WTC11 (cell line): ENCODE data around the gene MAMLD1. TPM values are rescaled to one million over a fixed set of nuclear protein-coding genes. Genes with fewer than 3 reads are reported as not detected.

Experiments used
- ATAC-seq: fragments of 200-7000 bp; cut with Tn5 transposase; 2 replicates; pipeline ENCODE4 v1.10.0; 2021; ENCODE audit warnings: mild to moderate bottlenecking, moderate library complexity
- CTCF ChIA-PET: fragments of 300-600 bp; sonication (Branson Sonifier 250); formaldehyde crosslinking; loops from one replicate; lab custom pipeline; 2021; ENCODE audit warnings: antibody characterized with exemption; lab: Charles Lee
- POLR2A ChIA-PET: fragments of 350-600 bp; sonication (Branson Sonifier 250); formaldehyde crosslinking; loops from one replicate; lab custom pipeline; 2021; ENCODE audit warnings: antibody characterized with exemption; lab: Charles Lee
- DNase-seq: peaks from one replicate; pipeline ENCODE4 v3.0.0; 2021; ENCODE audit warnings: low spot score
- H3K27ac Mint-ChIP-seq: 2 replicates; pipeline ENCODE4 v1.8.0; 2021; ENCODE audit warnings: mixed read lengths
- H3K27me3 Mint-ChIP-seq: 2 replicates; pipeline ENCODE4 v1.8.0; 2021; ENCODE audit warnings: low read depth, mild to moderate bottlenecking, moderate library complexity, mixed read lengths
- H3K36me3 Mint-ChIP-seq: 2 replicates; pipeline ENCODE4 v1.8.0; 2021; ENCODE audit warnings: mixed read lengths
- H3K4me1 Mint-ChIP-seq: 2 replicates; pipeline ENCODE4 v1.8.0; 2022; ENCODE audit warnings: mixed read lengths
- H3K4me3 Mint-ChIP-seq: 2 replicates; pipeline ENCODE4 v1.8.0; 2021; ENCODE audit warnings: mild to moderate bottlenecking, moderate library complexity, mixed read lengths
- H3K9me3 Mint-ChIP-seq: 2 replicates; pipeline ENCODE4 v1.8.0; 2021; ENCODE audit warnings: mixed read lengths
- AFF4 ChIP-seq: sonication (generic); formaldehyde crosslinking; IDR thresholded peaks from 2 replicates; pipeline ENCODE4 v1.8.1; 2023; ENCODE audit warnings: mild to moderate bottlenecking, missing genetic modification reagents, borderline replicate concordance
- AR ChIP-seq: fragments of 250-450 bp; sonication (Bioruptor Pico); IDR thresholded peaks from 2 replicates; pipeline ENCODE4 v1.9.0; 2021; ENCODE audit warnings: mild to moderate bottlenecking
- ATF2 ChIP-seq: sonication (generic); formaldehyde crosslinking; IDR thresholded peaks from 2 replicates; pipeline ENCODE4 v1.8.1; 2022; ENCODE audit warnings: low read depth, missing genetic modification reagents, borderline replicate concordance
- E2F5 ChIP-seq: sonication (generic); formaldehyde crosslinking; IDR thresholded peaks from 2 replicates; pipeline ENCODE4 v1.8.1; 2022; ENCODE audit warnings: mild to moderate bottlenecking, moderate library complexity, missing genetic modification reagents
- FOXP1 ChIP-seq: sonication (generic); formaldehyde crosslinking; IDR thresholded peaks from 2 replicates; pipeline ENCODE4 v1.8.0; 2022; ENCODE audit warnings: missing genetic modification reagents, mild to moderate bottlenecking, moderate library complexity, borderline replicate concordance
- GTF2I ChIP-seq: fragments of 250-450 bp; sonication (Bioruptor Pico); conservative IDR thresholded peaks from 2 replicates; pipeline ENCODE4 v1.4.0; 2021; ENCODE audit warnings: mild to moderate bottlenecking
- IRF1 ChIP-seq: sonication (generic); formaldehyde crosslinking; IDR thresholded peaks from 2 replicates; pipeline ENCODE4 v1.8.0; 2023; ENCODE audit warnings: missing genetic modification reagents
- JUN ChIP-seq: sonication (generic); formaldehyde crosslinking; IDR thresholded peaks from 2 replicates; pipeline ENCODE4 v1.8.0; 2023; ENCODE audit warnings: mild to moderate bottlenecking, missing genetic modification reagents
- NFATC4 ChIP-seq: fragments of 250-450 bp; sonication (Bioruptor Pico); IDR thresholded peaks from 2 replicates; pipeline ENCODE4 v1.9.0; 2021; ENCODE audit warnings: mild to moderate bottlenecking
- RELA ChIP-seq: sonication (generic); formaldehyde crosslinking; IDR thresholded peaks from 2 replicates; pipeline ENCODE4 v1.8.1; 2022; ENCODE audit warnings: missing genetic modification reagents, mild to moderate bottlenecking, borderline replicate concordance
- RORB ChIP-seq: fragments of 250-450 bp; sonication (Bioruptor Pico); IDR thresholded peaks from 2 replicates; pipeline ENCODE4 v1.9.0; 2021; ENCODE audit warnings: mild to moderate bottlenecking
- SOX15 ChIP-seq: fragments of 250-450 bp; sonication (Bioruptor Pico); IDR thresholded peaks from 2 replicates; pipeline ENCODE4 v1.9.0; 2021; ENCODE audit warnings: mild to moderate bottlenecking
- ZNF281 ChIP-seq: sonication (generic); formaldehyde crosslinking; IDR thresholded peaks from 2 replicates; pipeline ENCODE4 v1.8.0; 2023; ENCODE audit warnings: mild to moderate bottlenecking, missing genetic modification reagents
- total RNA-seq: library from RNA; stranded (reverse); gene quantifications from 3 replicates; pipeline ENCODE4 v1.2.3, GENCODE V29; 2021

Gene MAMLD1
- total RNA-seq, 1 experiment from 2014 or later, result 0.35 TPM

- no peak for DNase-seq
- Mint-ChIP-seq H3K4me3 (no peak overlapping the region), H3K27me3 (0 out of 2 replicates have a peak, but pooled peaks cover 2% of the 10 kb centered on the region), H3K36me3 (no peaks in the 10 kb centered on the region), H3K27ac (no peak overlapping the region), H3K9me3 (no peaks in the 10 kb centered on the region), H3K4me1 (peaks cover 8% of the 10 kb centered on the region)
- no peak for ATAC-seq
- CTCF ChIA-PET, result no interaction called here
- POLR2A ChIA-PET, result no interaction called here
- TF ChIP-seq RELA (no peak), IRF1 (CRISPR knock-in tag) (no peak), SOX15 (CRISPR knock-in tag) (no peak)
Measured at GRCh38 chrX:150332023-150332422, 31.1 kb upstream of the MAMLD1 start.

GRCh38 chrX:150334100-150334499 is 29.0 kb upstream of the MAMLD1 start:
- CTCF ChIA-PET, result no interaction called here

More at GRCh38 chrX:150334100-150334499, 29.0 kb upstream of the MAMLD1 start:
- TF ChIP-seq E2F5, result no peak
- TF ChIP-seq GTF2I, result no peak
- no peak for TF ChIP-seq RORB (CRISPR knock-in tag)
- no peak for TF ChIP-seq JUN (CRISPR knock-in tag)
- TF ChIP-seq FOXP1 (CRISPR knock-in tag), result no peak
- no peak for TF ChIP-seq ATF2
- TF ChIP-seq AR (CRISPR knock-in tag), result no peak
- TF ChIP-seq AFF4 (CRISPR knock-in tag), result no peak
- TF ChIP-seq ZNF281 (CRISPR knock-in tag), result no peak
- no peak for TF ChIP-seq NFATC4 (CRISPR knock-in tag)
- H3K4me1 Mint-ChIP-seq, result peaks cover 7% of the 10 kb centered on the region
- no peaks in the 10 kb centered on the region for H3K36me3 Mint-ChIP-seq
- no peak for DNase-seq
- H3K4me3 Mint-ChIP-seq, result no peak overlapping the region
- no peak overlapping the region for H3K27ac Mint-ChIP-seq
- H3K27me3 Mint-ChIP-seq, result 0 out of 2 replicates have a peak, but pooled peaks cover 2% of the 10 kb centered on the region
- ATAC-seq, result no peak
- H3K9me3 Mint-ChIP-seq, result no peaks in the 10 kb centered on the region
- POLR2A ChIA-PET, result no interaction called here
